ENCODE data around the gene MPHOSPH6. TPM values are rescaled to one million over a fixed set of nuclear protein-coding genes. Genes with fewer than 3 reads are reported as not detected.

The MPHOSPH6 gene
- total and polyA plus RNA-seq, 2 of the 8 experiments (the other 6 are each of a cell fraction or from before 2014, with no cell fraction given): 19.7 to 32.9 TPM

GRCh38 chr16:82203198-82203597, 33.2 kb upstream of the MPHOSPH6 start (continued):
- TF ChIP-seq CHD7 (IDR thresholded peaks at IDR 0.05; ENCODE audit: insufficient replicate concordance, low read length) (no peak), BCL11A (IDR thresholded peaks at IDR 0.05; ENCODE audit: low read depth in 2 of 2, low read length in 2 of 2) (no peak), CTCF (IDR thresholded peaks at IDR 0.05; ENCODE audit: control extremely low read depth in 1 of 3, insufficient read depth in 1 of 3, low read depth in 1 of 3, low read length in 3 of 3) (no peak), KDM5A (IDR thresholded peaks at IDR 0.05; ENCODE audit: low read length) (no peak), RNF2 (IDR thresholded peaks at IDR 0.05; ENCODE audit: borderline replicate concordance, low read depth, low read length, missing control alignments, poor library complexity, severe bottlenecking) (no peak), RXRA (IDR thresholded peaks at IDR 0.05; ENCODE audit: insufficient read depth, low read depth, low read length) (no peak), ATF3 (IDR thresholded peaks at IDR 0.05; ENCODE audit: insufficient read depth, low read depth, low read length) (no peak), POLR2A (IDR thresholded peaks at IDR 0.05; ENCODE audit: control extremely low read depth in 1 of 2, low read depth in 2 of 2, low read length in 2 of 2) (no peak)

Data from H1 (cell line).